Keratinocyte (primary cell): ENCODE measurements around the gene ADGRG1. TPM values are rescaled to one million over a fixed set of nuclear protein-coding genes. Genes with fewer than 3 reads are reported as not detected.

Experiments used
- DNase-seq: peaks from one replicate; pipeline ENCODE4 v3.0.0-alpha.2; 2011; ENCODE audit warnings: low read depth, missing footprints, low spot score
- FAIRE-seq: peaks from 2 replicates; lab custom pipeline; 2011; peaks lifted over from hg19 to GRCh38; lab: Jason Lieb, UNC
- H2AFZ ChIP-seq: 2 replicates; pipeline ENCODE4 v1.6.0; 2012; ENCODE audit warnings: low read length, control low read depth, inconsistent platforms; ENCODE audit not compliant: control insufficient read depth
- H3K27ac ChIP-seq: 2 replicates; pipeline ENCODE4 v1.5.1; 2011; ENCODE audit warnings: low read length; ENCODE audit not compliant: control insufficient read depth, insufficient read depth
- H3K27me3 ChIP-seq: 3 replicates; pipeline ENCODE4 v1.6.0; 2011; ENCODE audit warnings: low read length; ENCODE audit not compliant: control insufficient read depth, insufficient read depth; ENCODE audit errors: extremely low read depth
- H3K36me3 ChIP-seq, 2 experiments: 2 replicates in 1 of 2; 3 replicates in 1 of 2; pipeline ENCODE4 v1.5.1; 2011; ENCODE audit warnings: low read length in 2 of 2, mild to moderate bottlenecking in 1 of 2; ENCODE audit not compliant: control insufficient read depth in 2 of 2, insufficient read depth in 2 of 2; ENCODE audit errors: extremely low read depth in 1 of 2
- H3K4me1 ChIP-seq: 3 replicates; pipeline ENCODE4 v1.5.1; 2011; ENCODE audit warnings: low read length; ENCODE audit not compliant: control insufficient read depth, insufficient read depth; ENCODE audit errors: extremely low read depth
- H3K4me2 ChIP-seq: 3 replicates; pipeline ENCODE4 v1.6.0; 2011; ENCODE audit warnings: low read depth, low read length; ENCODE audit not compliant: control insufficient read depth, insufficient read depth; ENCODE audit errors: extremely low read depth
- H3K4me3 ChIP-seq, 3 experiments: fragments of 200-600 bp in 1 of 3; sonication (generic) in 1 of 3; 2 replicates in 2 of 3; 3 replicates in 1 of 3; pipeline ENCODE4 v1.5.1; 2011 to 2016; ENCODE audit warnings: low read length in 3 of 3, mild to moderate bottlenecking in 3 of 3, control low read depth in 2 of 3, inconsistent platforms in 1 of 3, low read depth in 1 of 3, mixed read lengths in 1 of 3, mixed run types in 1 of 3, moderate library complexity in 1 of 3; ENCODE audit not compliant: control insufficient read depth in 2 of 3, insufficient read depth in 2 of 3; ENCODE audit errors: extremely low read depth in 1 of 3
- H3K79me2 ChIP-seq: 2 replicates; pipeline ENCODE4 v1.6.0; 2012; ENCODE audit warnings: low read length; ENCODE audit not compliant: control insufficient read depth, insufficient read depth
- H3K9ac ChIP-seq: 3 replicates; pipeline ENCODE4 v1.6.0; 2011; ENCODE audit warnings: low read length; ENCODE audit not compliant: control insufficient read depth, insufficient read depth; ENCODE audit errors: extremely low read depth
- H3K9me1 ChIP-seq: 3 replicates; pipeline ENCODE4 v1.6.0; 2011; ENCODE audit warnings: low read length; ENCODE audit not compliant: control insufficient read depth, insufficient read depth; ENCODE audit errors: extremely low read depth
- H3K9me3 ChIP-seq: 2 replicates; pipeline ENCODE4 v1.5.1; 2012; ENCODE audit warnings: low read depth, low read length; ENCODE audit not compliant: control insufficient read depth
- H4K20me1 ChIP-seq: 3 replicates; pipeline ENCODE4 v1.6.0; 2011; ENCODE audit warnings: low read length; ENCODE audit not compliant: control insufficient read depth, insufficient read depth; ENCODE audit errors: extremely low read depth
- CTCF ChIP-seq, 3 experiments: IDR thresholded peaks in 1 of 3; conservative IDR thresholded peaks in 1 of 3; optimal IDR thresholded peaks in 1 of 3; 2 replicates in 2 of 3; 3 replicates in 1 of 3; pipeline versions ENCODE3 to v1.5.1; 2011; ENCODE audit warnings: low read length in 3 of 3, mild to moderate bottlenecking in 3 of 3, moderate library complexity in 2 of 3, control low read depth in 1 of 3, inconsistent platforms in 1 of 3; ENCODE audit not compliant: insufficient read depth in 2 of 3; ENCODE audit errors: extremely low read depth in 1 of 3
- EZH2 ChIP-seq: IDR thresholded peaks from one replicate; pipeline ENCODE4 v1.6.1; 2012; ENCODE audit warnings: inconsistent platforms, mild to moderate bottlenecking, low read length, moderate library complexity
- dilution Hi-C: fragments of 300-500 bp; cut with MboI; formaldehyde crosslinking; loops from one replicate; pipeline ENCODE4 v1.7.0; 2020; ENCODE audit warnings: low sequenced_read_pairs; ENCODE audit not compliant: extremely low pct_ligation_motif_present
- polyA plus RNA-seq, 5 experiments: library from polyadenylated mRNA; depleted of rRNA in 3 of 5; stranded (reverse) in 3 of 5; stranded (forward) in 1 of 5; unstranded in 1 of 5; fragments of >200 nt; gene quantifications; 1 replicate in 1 of 5; 2 replicates in 3 of 5; 3 replicates in 1 of 5; pipeline versions ENCODE4 v1.2.1 to v1.2.3, GENCODE V29; 2011 to 2012; ENCODE audit warnings: missing spikeins in 2 of 5, low read depth in 1 of 5, low replicate concordance in 1 of 5

ADGRG1 gene
- polyA plus RNA-seq, 1 donor (not counting 4 experiments of a cell fraction or from before 2014, with no cell fraction given) = 28.4 TPM

GRCh38 chr16:57668630-57669475, 40.4 kb downstream of the ADGRG1 start:
- TF ChIP-seq CTCF (optimal IDR thresholded peaks at IDR 0.05 in 1 of 3, IDR thresholded peaks at IDR 0.05 in 1 of 3, conservative IDR thresholded peaks at IDR 0.05 in 1 of 3; ENCODE audit: extremely low read depth in 1 of 3, insufficient read depth in 2 of 3, low read length in 3 of 3) = no peak
- no peak for TF ChIP-seq EZH2
- Histone ChIP-seq H3K79me2 (no peaks in the 10 kb centered on the region), H4K20me1 (no peaks in the 10 kb centered on the region), H3K9me1 (no peaks in the 10 kb centered on the region), H3K9ac (no peak overlapping the region), H3K9me3 (no peaks in the 10 kb centered on the region), H3K4me1 (no peaks in the 10 kb centered on the region), H3K4me3 (no peak overlapping the region), H2AFZ (no peak overlapping the region), H3K4me2 (no peak overlapping the region), H3K27ac (no peak overlapping the region), H3K36me3 (peaks cover 0 to 10% of the 10 kb centered on the region in 2 experiments), H3K27me3 (peaks cover 3% of the 10 kb centered on the region)
- dilution Hi-C loops = no loop called here
- no peak for DNase-seq
- FAIRE-seq = no peak

GRCh38 chr16:57669476-57670162, 41.2 kb downstream of the ADGRG1 start:
- Histone ChIP-seq H3K9ac (no peak overlapping the region), H4K20me1 (no peaks in the 10 kb centered on the region), H3K36me3 (peaks cover 0 to 4% of the 10 kb centered on the region in 2 experiments), H2AFZ (no peak overlapping the region), H3K27me3 (peaks cover 3% of the 10 kb centered on the region), H3K27ac (no peak overlapping the region), H3K4me2 (no peak overlapping the region), H3K9me3 (no peaks in the 10 kb centered on the region), H3K79me2 (no peaks in the 10 kb centered on the region), H3K9me1 (no peaks in the 10 kb centered on the region), H3K4me1 (no peaks in the 10 kb centered on the region), H3K4me3 (no peak overlapping the region)
- DNase-seq (no peak), FAIRE-seq (no peak)
- no peak for TF ChIP-seq EZH2
- peak in 1 of 3 experiments; percentile 26 for TF ChIP-seq CTCF (optimal IDR thresholded peaks at IDR 0.05 in 1 of 3, IDR thresholded peaks at IDR 0.05 in 1 of 3, conservative IDR thresholded peaks at IDR 0.05 in 1 of 3; ENCODE audit: extremely low read depth in 1 of 3, insufficient read depth in 2 of 3, low read length in 3 of 3)
- dilution Hi-C loops = no loop called here
